ENCODE measurements around the gene FRMD5.

FRMD5 gene

GRCh38 chr15:44093836-44094235 lies 101.2 kb downstream of the FRMD5 start:
- DNase-seq (ENCODE audit: low read depth) = no peak

GRCh38 chr15:44092221-44092620 lies 102.8 kb downstream of the FRMD5 start:
- no peak for DNase-seq (ENCODE audit: low read depth)

- DNase-seq (ENCODE audit: low read depth) = no peak
Observed at GRCh38 chr15:44087578-44088465, 107.2 kb downstream of the FRMD5 start.

- DNase-seq (ENCODE audit: low read depth) = no peak
Observed at GRCh38 chr15:44084770-44085169, 110.3 kb downstream of the FRMD5 start.

GRCh38 chr15:44084171-44084570 lies 110.9 kb downstream of the FRMD5 start:
- DNase-seq (ENCODE audit: low read depth) = no peak

- DNase-seq (ENCODE audit: low read depth) = no peak
Observed at GRCh38 chr15:44082558-44083157, 112.4 kb downstream of the FRMD5 start.

GRCh38 chr15:44081026-44082013 lies 113.8 kb downstream of the FRMD5 start:
- DNase-seq (ENCODE audit: low read depth) = no peak

- DNase-seq (ENCODE audit: low read depth) = no peak
Observed at GRCh38 chr15:44075535-44075934, 119.5 kb downstream of the FRMD5 start.

- DNase-seq (ENCODE audit: low read depth) = no peak
Observed at GRCh38 chr15:44069489-44069888, 125.6 kb downstream of the FRMD5 start.

GRCh38 chr15:44068347-44068746 lies 126.7 kb downstream of the FRMD5 start:
- no peak for DNase-seq (ENCODE audit: low read depth)

GRCh38 chr15:44066211-44066827 lies 128.8 kb downstream of the FRMD5 start:
- DNase-seq (ENCODE audit: low read depth) = peak; percentile 50

- DNase-seq (ENCODE audit: low read depth) = no peak
Observed at GRCh38 chr15:44064706-44065105, 130.4 kb downstream of the FRMD5 start.

GRCh38 chr15:44058126-44058525 lies 136.9 kb downstream of the FRMD5 start:
- no peak for DNase-seq (ENCODE audit: low read depth)

- DNase-seq (ENCODE audit: low read depth) = no peak
Observed at GRCh38 chr15:44045661-44046060, 149.4 kb downstream of the FRMD5 start.

GRCh38 chr15:44045217-44045616 lies 149.9 kb downstream of the FRMD5 start:
- DNase-seq (ENCODE audit: low read depth) = no peak

GRCh38 chr15:44038755-44039191 lies 156.3 kb downstream of the FRMD5 start:
- no peak for DNase-seq (ENCODE audit: low read depth)

GRCh38 chr15:44035781-44036699 lies 159.0 kb downstream of the FRMD5 start:
- no peak for DNase-seq (ENCODE audit: low read depth)

- DNase-seq (ENCODE audit: low read depth) = no peak
Observed at GRCh38 chr15:44034933-44035624, 160.0 kb downstream of the FRMD5 start.

GRCh38 chr15:44034334-44034733 lies 160.7 kb downstream of the FRMD5 start:
- DNase-seq (ENCODE audit: low read depth) = no peak

GRCh38 chr15:44033894-44034293 lies 161.2 kb downstream of the FRMD5 start:
- DNase-seq (ENCODE audit: low read depth) = no peak

Data from activated T-cell treated with anti-CD3 and anti-CD28 coated beads for 1 hour (primary cell).